Heart left ventricle (tissue), 16 donors: ENCODE data around the gene ITGB8. TPM values are rescaled to one million over a fixed set of nuclear protein-coding genes. Genes with fewer than 3 reads are reported as not detected.

Source experiments
- ATAC-seq, 4 donors: fragments of 200-7000 bp; cut with Tn5 transposase; one replicate each; pipeline ENCODE4 v1.9.1; 2020 to 2022; ENCODE audit warnings: moderate library complexity in 4 of 4, mild to moderate bottlenecking in 3 of 4, moderate number of reproducible peaks in 1 of 4
- DNase-seq, 5 donors: peaks; one replicate each; pipeline ENCODE4 v3.0.0-alpha.2; 2020
- H3K27ac ChIP-seq, 12 donors: fragments of 200-600 bp; sonication (generic) in 4 of 12; one replicate each; pipeline versions ENCODE4 v1.5.0 to v1.8.0; 2016 to 2022; ENCODE audit warnings: mild to moderate bottlenecking in 2 of 12
- H3K27me3 ChIP-seq, 9 donors: fragments of 200-600 bp; sonication (generic) in 2 of 9; one replicate each; pipeline versions ENCODE4 v1.5.1 to v1.8.0; 2016 to 2022; ENCODE audit warnings: mild to moderate bottlenecking in 3 of 9
- H3K36me3 ChIP-seq, 9 donors: fragments of 200-600 bp; sonication (generic) in 2 of 9; one replicate each; pipeline versions ENCODE4 v1.5.0 to v1.8.0; 2018 to 2022; ENCODE audit warnings: mild to moderate bottlenecking in 2 of 9
- H3K4me1 ChIP-seq, 12 donors: fragments of 200-600 bp; sonication (generic) in 4 of 12; one replicate each; pipeline versions ENCODE4 v1.5.0 to v1.8.0; 2016 to 2022; ENCODE audit warnings: mild to moderate bottlenecking in 3 of 12
- H3K4me3 ChIP-seq, 12 donors: fragments of 200-600 bp; sonication (generic) in 4 of 12; one replicate each; pipeline versions ENCODE4 v1.5.0 to v1.8.0; 2017 to 2022; ENCODE audit warnings: mild to moderate bottlenecking in 9 of 12, moderate library complexity in 4 of 12
- H3K9me3 ChIP-seq, 12 donors: fragments of 200-600 bp; sonication (generic) in 4 of 12; one replicate each; pipeline versions ENCODE4 v1.5.0 to v1.8.0; 2016 to 2022; ENCODE audit warnings: mild to moderate bottlenecking in 1 of 12
- POLR2A ChIP-seq, 2 donors: fragments of 450-650 bp; IDR thresholded peaks; one replicate each; pipeline ENCODE4 v1.6.1; 2017; ENCODE audit warnings: antibody characterized with exemption in 2 of 2, mild to moderate bottlenecking in 2 of 2, moderate library complexity in 2 of 2
- WGBS, 4 donors: extraction: QIAGEN DNeasy Blood & Tissue Kit in 2 of 4; methylation state at CpG; one replicate each; pipeline versions ENCODE4 v1.1.5 to v1.1.7; 2013 to 2018; 5-methylcytosine and 5-hydroxymethylcytosine counted together
- intact Hi-C, 10 donors: fragments of 100-400 bp; cut with DNase I; formaldehyde crosslinking; loops; one replicate each; pipeline versions ENCODE4 v1.11.1 to v1.14.2; 2022
- polyA plus RNA-seq, 2 donors: library from polyadenylated mRNA; stranded (reverse); fragments of 200-250 nt; gene quantifications; one replicate each; pipeline ENCODE4 v1.2.3, GENCODE V29; 2013
- total RNA-seq, 9 donors: library from RNA; depleted of rRNA in 2 of 9; stranded (reverse); fragments of >200 nt in 2 of 9; fragmentation: NEBNext Ultra II Directional in 3 of 9; extraction: Animal tissue kit (Norgen Biotek cat#: 25700) in 3 of 9; gene quantifications; one replicate each; pipeline versions ENCODE4 v1.1.0 to v1.2.4, GENCODE V29; 2016 to 2023
- TF ChIP-seq, protein P1 (sequence below), 12 donors: fragments of 200-600 bp; sonication (generic) in 4 of 12; IDR thresholded peaks; one replicate each; pipeline versions ENCODE4 v1.5.0 to v1.8.0; 2018 to 2022; ENCODE audit warnings: antibody characterized with exemption in 12 of 12, mild to moderate bottlenecking in 5 of 12
- donor health status: ischemic (EF 13 %, LVEDD 7.1; RV severe dilation, severe dysfunction).
- donor health status: healthy with polysubstance abuse.
- donor health status: DM: no; HTN: yes; CAD: no.
- donor health status: DM: no; HTN: no; CAD: no.
- donor health status: ischemic (EF 25% LVEDD 6.9; RV normal size, moderate dysfunction).
- donor health status: ischemic (EF 25% LVEDD 5.7; RV mildly dilated, moderate dysfunction).
- donor health status: healthy.
- donor health status: DM: yes; HTN: yes; CAD: no.
- donor health status: ischemic (EF 35%, LVEDD 5.7; RV mildly dilated, moderate dysfunction).
- donor health status: nonischemic (EF 11% LVEDD 7.7; RV severe dilation, severe dysfunction).
- donor health status: DM: yes; HTN: yes; CAD: no.
- donor health status: PGD.
- donor health status: ischemic (EF 29% LVEDD 5.4; RV normal size, mild dysfunction).
- donor health status: nonischemic (EF 23%, LVEDD 6.1; RV moderate dilation, normal function).

Gene ITGB8
- total and polyA plus RNA-seq, 11 donors, result 0.61 to 16.0 (median 2.1) TPM

DNA sequence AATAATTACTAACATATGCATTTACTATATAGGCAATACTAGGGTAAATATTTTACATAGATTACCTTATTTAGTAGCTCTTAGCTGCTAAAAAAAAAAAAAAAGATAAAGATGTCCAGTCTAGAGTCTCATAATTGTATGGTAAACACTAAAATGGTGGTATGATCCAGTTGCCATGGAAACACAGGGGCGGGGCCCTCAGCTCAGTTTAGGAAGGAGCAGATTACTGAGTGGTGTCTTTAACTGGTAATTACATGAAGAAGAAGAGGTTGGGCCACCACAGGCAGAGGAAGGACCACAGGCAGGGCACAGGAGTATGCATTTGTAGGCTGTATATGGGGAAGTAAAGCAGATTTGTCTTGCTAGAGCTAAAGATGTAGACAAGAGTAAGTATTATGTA lies 43.7 kb downstream of the ITGB8 start:
- no peaks in the 10 kb centered on the region for H3K27me3 ChIP-seq
- ATAC-seq, result no peak
- 72 to 93% (median 81%) methylated on average over 1 of the region's 1 CpG for WGBS, 4 donors
- H3K36me3 ChIP-seq, result no peaks in the 10 kb centered on the region
- H3K27ac ChIP-seq, result no peak overlapping the region
- intact Hi-C loops, result no loop called here
- TF ChIP-seq POLR2A (IDR thresholded peaks at IDR 0.05), result no peak
- TF ChIP-seq, protein P1, sequence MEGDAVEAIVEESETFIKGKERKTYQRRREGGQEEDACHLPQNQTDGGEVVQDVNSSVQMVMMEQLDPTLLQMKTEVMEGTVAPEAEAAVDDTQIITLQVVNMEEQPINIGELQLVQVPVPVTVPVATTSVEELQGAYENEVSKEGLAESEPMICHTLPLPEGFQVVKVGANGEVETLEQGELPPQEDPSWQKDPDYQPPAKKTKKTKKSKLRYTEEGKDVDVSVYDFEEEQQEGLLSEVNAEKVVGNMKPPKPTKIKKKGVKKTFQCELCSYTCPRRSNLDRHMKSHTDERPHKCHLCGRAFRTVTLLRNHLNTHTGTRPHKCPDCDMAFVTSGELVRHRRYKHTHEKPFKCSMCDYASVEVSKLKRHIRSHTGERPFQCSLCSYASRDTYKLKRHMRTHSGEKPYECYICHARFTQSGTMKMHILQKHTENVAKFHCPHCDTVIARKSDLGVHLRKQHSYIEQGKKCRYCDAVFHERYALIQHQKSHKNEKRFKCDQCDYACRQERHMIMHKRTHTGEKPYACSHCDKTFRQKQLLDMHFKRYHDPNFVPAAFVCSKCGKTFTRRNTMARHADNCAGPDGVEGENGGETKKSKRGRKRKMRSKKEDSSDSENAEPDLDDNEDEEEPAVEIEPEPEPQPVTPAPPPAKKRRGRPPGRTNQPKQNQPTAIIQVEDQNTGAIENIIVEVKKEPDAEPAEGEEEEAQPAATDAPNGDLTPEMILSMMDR (IDR thresholded peaks at IDR 0.05), result no peak
- H3K4me1 ChIP-seq, result no peaks in the 10 kb centered on the region
- no peak for DNase-seq
- no peak overlapping the region for H3K4me3 ChIP-seq
- H3K9me3 ChIP-seq, result no peaks in the 10 kb centered on the region

DNA sequence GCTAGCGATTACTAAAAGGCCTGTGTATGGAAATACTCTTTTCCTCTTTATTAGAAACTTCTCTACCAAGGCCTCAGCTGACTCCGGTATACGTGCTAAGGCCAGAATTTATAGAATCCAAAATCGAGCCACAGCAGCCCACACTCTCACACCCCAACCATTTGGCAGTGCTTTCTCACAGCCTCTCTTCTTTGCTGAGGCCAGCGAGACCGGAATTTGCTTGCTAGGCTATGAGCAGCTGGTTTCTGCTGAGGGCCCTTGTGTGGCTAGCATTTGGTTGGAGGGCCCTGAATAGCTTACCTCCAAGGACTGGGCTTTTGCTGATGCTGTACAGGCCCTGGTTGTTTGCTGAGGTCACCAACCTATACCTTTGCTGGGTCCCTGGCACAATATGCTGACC lies 46.1 kb downstream of the ITGB8 start:
- intact Hi-C loops, result no loop called here
- no peaks in the 10 kb centered on the region for H3K9me3 ChIP-seq
- no peaks in the 10 kb centered on the region for H3K4me1 ChIP-seq
- no peak overlapping the region for H3K4me3 ChIP-seq
- H3K36me3 ChIP-seq, result peaks cover 0 to 10% (median 0%) of the 10 kb centered on the region in 9 donors
- ATAC-seq (no peak), DNase-seq (no peak)
- WGBS, 4 donors, result 80 to 88% (median 87%) methylated on average over 5 to 6 of the region's 6 CpGs
- no peaks in the 10 kb centered on the region for H3K27me3 ChIP-seq
- no peak overlapping the region for H3K27ac ChIP-seq
- TF ChIP-seq, protein P1 (IDR thresholded peaks at IDR 0.05), result no peak
- no peak for TF ChIP-seq POLR2A (IDR thresholded peaks at IDR 0.05)

DNA sequence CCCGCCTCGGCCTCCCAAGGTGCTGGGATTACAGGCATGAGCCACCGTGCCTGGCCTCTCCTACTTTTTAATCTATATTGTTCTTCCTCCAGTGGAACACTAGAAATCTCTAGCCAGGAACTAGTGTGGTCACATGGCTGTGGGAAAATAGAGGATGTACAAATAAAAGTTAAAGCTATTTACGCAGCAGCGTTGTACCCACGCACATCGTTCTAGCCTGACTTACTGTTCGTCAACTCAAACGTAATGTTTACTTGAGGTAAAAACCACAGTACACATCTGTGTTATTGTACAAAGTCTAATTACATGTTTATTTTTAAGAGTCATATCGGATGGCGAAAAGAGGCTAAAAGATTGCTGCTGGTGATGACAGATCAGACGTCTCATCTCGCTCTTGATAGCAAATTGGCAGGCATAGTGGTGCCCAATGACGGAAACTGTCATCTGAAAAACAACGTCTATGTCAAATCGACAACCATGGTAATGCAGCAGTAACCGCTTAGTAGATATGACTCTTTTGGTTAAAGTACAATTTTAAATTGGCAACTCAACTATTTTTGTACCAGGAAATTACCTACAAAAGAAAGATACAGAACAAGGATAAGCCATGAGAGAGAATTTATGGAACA lies 50.8 kb downstream of the ITGB8 start:
- 82 to 92% (median 87%) methylated on average over 17 of the region's 17 CpGs for WGBS, 4 donors
- TF ChIP-seq, protein P1 (IDR thresholded peaks at IDR 0.05), result no peak
- no peak for TF ChIP-seq POLR2A (IDR thresholded peaks at IDR 0.05)
- intact Hi-C loops, result no loop called here
- Histone ChIP-seq H3K4me1 (peaks cover 0 to 4% (median 0%) of the 10 kb centered on the region in 12 donors), H3K27me3 (no peaks in the 10 kb centered on the region), H3K36me3 (peaks cover 0 to 10% (median 0%) of the 10 kb centered on the region in 9 donors), H3K4me3 (no peak overlapping the region), H3K27ac (no peak overlapping the region), H3K9me3 (no peaks in the 10 kb centered on the region)
- DNase-seq (no peak), ATAC-seq (no peak)

DNA sequence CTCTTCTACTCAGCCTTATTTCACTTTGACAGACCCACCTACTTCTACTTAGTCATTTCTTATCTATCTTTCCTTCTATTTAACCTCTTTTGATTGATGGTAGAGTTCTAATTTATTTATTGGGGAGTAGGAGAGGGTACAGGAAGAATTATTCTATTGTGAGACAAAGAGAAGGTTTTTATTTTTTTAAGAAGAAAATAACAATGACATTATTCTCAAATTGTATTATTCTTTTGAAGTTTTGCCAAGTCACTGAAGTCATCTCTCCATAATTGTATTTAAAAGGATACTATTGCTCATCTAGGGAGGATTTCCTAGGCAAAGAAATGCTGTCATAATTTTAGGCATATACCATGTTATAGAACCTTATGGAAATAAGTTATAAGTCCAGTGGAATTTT lies 52.7 kb downstream of the ITGB8 start:
- H3K9me3 ChIP-seq, result no peaks in the 10 kb centered on the region
- H3K4me3 ChIP-seq, result no peak overlapping the region
- H3K36me3 ChIP-seq, result peaks cover 0 to 10% (median 0%) of the 10 kb centered on the region in 9 donors
- intact Hi-C loops, result no loop called here
- TF ChIP-seq, protein P1 (IDR thresholded peaks at IDR 0.05), result no peak
- TF ChIP-seq POLR2A (IDR thresholded peaks at IDR 0.05), result no peak
- no peak for DNase-seq
- no peak for ATAC-seq
- no peaks in the 10 kb centered on the region for H3K27me3 ChIP-seq
- H3K4me1 ChIP-seq, result peaks cover 0 to 4% (median 0%) of the 10 kb centered on the region in 12 donors
- H3K27ac ChIP-seq, result no peak overlapping the region
